K562 (cell line): ENCODE measurements around the gene ISCA1. TPM values are rescaled to one million over a fixed set of nuclear protein-coding genes. Genes with fewer than 3 reads are reported as not detected.
A peak's percentile ranks its signal among the peaks of the same experiment; 100 is the strongest.

ENCODE experiments used
- ATAC-seq: fragments of 200-7000 bp; cut with Tn5 transposase; 3 replicates; pipeline ENCODE4 v1.9.1; 2020; ENCODE audit warnings: moderate library complexity
- BruUV-seq: library from RNA; stranded (reverse); fragments of 400-500 nt; replicated peaks from 2 replicates; lab custom pipeline; 2021; lab: Mats Ljungman, UMichigan
- CTCF ChIA-PET: fragments of 300-600 bp; formaldehyde crosslinking; extraction: SDS; loops from one replicate; lab custom pipeline; 2021; ENCODE audit warnings: low intra/inter-chr PET ratio; lab: Yijun Ruan, JAX
- POLR2A ChIA-PET: fragments of 300-600, 350-650 bp; sonication (Branson Sonifier 250); formaldehyde crosslinking; extraction: SDS; loops from one replicate; lab custom pipeline; 2021; ENCODE audit warnings: antibody characterized with exemption, inconsistent platforms; lab: Yijun Ruan, JAX
- DNase-seq, 4 experiments: peaks; one replicate each; pipeline versions ENCODE4 v3.0.0 to v3.0.0-alpha.2; 2011 to 2018; ENCODE audit warnings: low spot score in 3 of 4, mixed read lengths in 3 of 4; ENCODE audit errors: extremely low read depth in 1 of 4
- FAIRE-seq: peaks from 2 replicates; lab custom pipeline; 2011; peaks lifted over from hg19 to GRCh38; lab: Jason Lieb, UNC
- H2AFZ ChIP-seq: 2 replicates; pipeline ENCODE4 v1.6.0; 2011; ENCODE audit warnings: low read depth, low read length, control low read depth, inconsistent platforms
- H3K27ac ChIP-seq: fragments of 200-600 bp; 3 replicates; pipeline ENCODE4 v1.8.0; 2011; ENCODE audit warnings: low read depth, mild to moderate bottlenecking, control low read depth, inconsistent platforms, low read length, moderate library complexity, mixed read lengths; ENCODE audit errors: extremely low read depth
- H3K27me3 ChIP-seq, 2 experiments: fragments of 300-600 bp in 1 of 2; 2 replicates in 1 of 2; 3 replicates in 1 of 2; pipeline versions ENCODE4 v1.6.0 to v1.8.0; 2011; ENCODE audit warnings: inconsistent platforms in 2 of 2, low read length in 2 of 2, mild to moderate bottlenecking in 1 of 2, mixed read lengths in 1 of 2, moderate library complexity in 1 of 2; ENCODE audit not compliant: control insufficient read depth in 2 of 2, insufficient read depth in 2 of 2
- H3K36me3 ChIP-seq: fragments of 300-600 bp; 3 replicates; pipeline ENCODE4 v1.8.0; 2011; ENCODE audit warnings: mild to moderate bottlenecking, low read length, inconsistent platforms; ENCODE audit not compliant: control insufficient read depth, insufficient read depth
- H3K4me1 ChIP-seq, 2 experiments: fragments of 200-600 bp in 1 of 2; replicated peaks in 1 of 2; 2 replicates in 1 of 2; 3 replicates in 1 of 2; pipeline versions ENCODE4 v1.5.1 to v1.8.0; 2011; ENCODE audit warnings: inconsistent platforms in 2 of 2, low read length in 2 of 2, mild to moderate bottlenecking in 1 of 2, mixed read lengths in 1 of 2, moderate library complexity in 1 of 2; ENCODE audit not compliant: control insufficient read depth in 2 of 2, insufficient read depth in 2 of 2
- H3K4me2 ChIP-seq: 2 replicates; pipeline ENCODE4 v1.6.1; 2011; ENCODE audit warnings: low read length, control low read depth, inconsistent platforms, mixed read lengths; ENCODE audit not compliant: insufficient read depth
- H3K4me3 ChIP-seq: fragments of 200-600 bp; sonication (generic), shearing (Covaris generic); 2 replicates; pipeline ENCODE4 v1.5.1; 2016; ENCODE audit warnings: control low read depth, inconsistent platforms
- H3K79me2 ChIP-seq: fragments of 200-600 bp; 3 replicates; pipeline ENCODE4 v1.8.0; 2011; ENCODE audit warnings: low read length, inconsistent platforms; ENCODE audit not compliant: control insufficient read depth, insufficient read depth
- H3K9ac ChIP-seq, 2 experiments: 2 replicates each; pipeline versions ENCODE4 v1.6.0 to v1.6.1; 2011; ENCODE audit warnings: low read depth in 2 of 2, low read length in 2 of 2, control low read depth in 1 of 2, inconsistent platforms in 1 of 2, mild to moderate bottlenecking in 1 of 2, mixed read lengths in 1 of 2; ENCODE audit not compliant: insufficient read depth in 1 of 2
- H3K9me1 ChIP-seq: one replicate; pipeline ENCODE4 v1.6.0; 2011; ENCODE audit warnings: inconsistent platforms, mild to moderate bottlenecking, low read length, moderate library complexity; ENCODE audit not compliant: control insufficient read depth, insufficient read depth
- H3K9me3 ChIP-seq: replicated peaks from 2 replicates; pipeline ENCODE4 v1.5.1; 2011; ENCODE audit warnings: low read depth, low read length, inconsistent platforms; ENCODE audit not compliant: control insufficient read depth, insufficient read depth
- H4K20me1 ChIP-seq: replicated peaks from 2 replicates; pipeline ENCODE4 v1.6.1; 2011; ENCODE audit warnings: low read length, inconsistent platforms, mixed read lengths; ENCODE audit not compliant: control insufficient read depth, insufficient read depth
- FOXJ3 ChIP-seq: sonication (generic); formaldehyde crosslinking; IDR thresholded peaks from 2 replicates; pipeline ENCODE4 v1.4.0; 2020; ENCODE audit warnings: mild to moderate bottlenecking, missing genetic modification reagents
- PCBP1 ChIP-seq: fragments of 200-400 bp; formaldehyde crosslinking; IDR thresholded peaks from 2 replicates; pipeline ENCODE4 v1.6.1; 2018; ENCODE audit warnings: mild to moderate bottlenecking, low read depth, low read length; ENCODE audit not compliant: poor library complexity, severe bottlenecking
- RAD21 ChIP-seq, 2 experiments: fragments of 250-450 bp in 1 of 2; fragments of 450-650 bp in 1 of 2; sonication (Bioruptor Pico) in 1 of 2; formaldehyde crosslinking in 1 of 2; IDR thresholded peaks in 1 of 2; conservative IDR thresholded peaks in 1 of 2; 2 replicates each; pipeline versions ENCODE4 v1.4.0 to v1.8.0; 2020 to 2022; ENCODE audit warnings: mild to moderate bottlenecking in 2 of 2, moderate library complexity in 1 of 2
- YBX1 ChIP-seq: fragments of 450-650 bp; IDR thresholded peaks from 2 replicates; pipeline ENCODE4 v1.7.1; 2016; ENCODE audit warnings: mild to moderate bottlenecking
- WGBS: fragments of 100-300 bp; shearing (Covaris generic); methylation state at CpG from one replicate; pipeline ENCODE4 v1.1.6; 2016; ENCODE audit warnings: low coverage, mixed read lengths; ENCODE audit not compliant: insufficient coverage; ENCODE audit errors: missing lambda C conversion rate; 5-methylcytosine and 5-hydroxymethylcytosine counted together
- in situ Hi-C: fragments of 300-500 bp; cut with MboI; formaldehyde crosslinking; loops from 4 replicates; pipeline ENCODE4 v1.15.0; 2018; ENCODE audit warnings: inconsistent platforms, mixed read lengths
- intact Hi-C: fragments of 100-400 bp; cut with micrococcal nuclease; formaldehyde crosslinking; loops from 2 replicates; pipeline ENCODE4 v1.14.2; 2022
- polyA plus RNA-seq, 8 experiments: library from polyadenylated mRNA; depleted of rRNA in 4 of 8; stranded (reverse) in 5 of 8; unstranded in 3 of 8; fragments of >200 nt; fragmentation: Nextera tagmentation in 2 of 8; fragmentation: Illumina TruSeq in 1 of 8; extraction: Ambion mirVana in 2 of 8; extraction: Trizol in 1 of 8; gene quantifications; 2 replicates each; pipeline versions ENCODE4 v1.2.1 to v1.2.3, GENCODE V29; 2011 to 2014; ENCODE audit warnings: inconsistent platforms in 1 of 8, missing spikeins in 1 of 8
- total RNA-seq, 7 experiments: library from RNA; depleted of rRNA in 6 of 7; stranded (reverse); fragments of >200 nt in 6 of 7; fragmentation: Illumina TruSeq in 2 of 7; extraction: Trizol in 2 of 7; gene quantifications; 2 replicates each; pipeline versions ENCODE4 v1.2.1 to v1.2.3, GENCODE V29; 2011 to 2021; ENCODE audit warnings: low replicate concordance in 1 of 7
- TF ChIP-seq, protein P1 (sequence below), 3 experiments: IDR thresholded peaks in 2 of 3; conservative IDR thresholded peaks in 1 of 3; 2 replicates each; pipeline ENCODE4 v1.5.1; 2011 to 2012; ENCODE audit warnings: low read length in 3 of 3, mild to moderate bottlenecking in 3 of 3, control low read depth in 2 of 3, improper control_type of control experiment in 1 of 3, inconsistent platforms in 1 of 3, low read depth in 1 of 3, mixed read lengths in 1 of 3, moderate library complexity in 1 of 3; ENCODE audit not compliant: insufficient read depth in 2 of 3
- TF ChIP-seq, protein P2 (sequence below), 2 experiments: fragments of 450-650 bp; IDR thresholded peaks; 2 replicates each; pipeline ENCODE4 v1.6.1; 2016; ENCODE audit warnings: mild to moderate bottlenecking in 2 of 2, borderline replicate concordance in 1 of 2, low read depth in 1 of 2, moderate library complexity in 1 of 2
- TF ChIP-seq, protein P3 (sequence below), 2 experiments: fragments of 150-350 bp in 1 of 2; IDR thresholded peaks; 2 replicates each; pipeline ENCODE4 v1.6.1; 2012 to 2016; ENCODE audit warnings: low read depth in 2 of 2, low read length in 2 of 2, mild to moderate bottlenecking in 1 of 2, moderate library complexity in 1 of 2

ISCA1 gene
- total and polyA plus RNA-seq, 9 of the 15 experiments (the other 6 are each of a cell fraction or from before 2014, with no cell fraction given): 6.5 to 27.1 (median 20.0) TPM

DNA sequence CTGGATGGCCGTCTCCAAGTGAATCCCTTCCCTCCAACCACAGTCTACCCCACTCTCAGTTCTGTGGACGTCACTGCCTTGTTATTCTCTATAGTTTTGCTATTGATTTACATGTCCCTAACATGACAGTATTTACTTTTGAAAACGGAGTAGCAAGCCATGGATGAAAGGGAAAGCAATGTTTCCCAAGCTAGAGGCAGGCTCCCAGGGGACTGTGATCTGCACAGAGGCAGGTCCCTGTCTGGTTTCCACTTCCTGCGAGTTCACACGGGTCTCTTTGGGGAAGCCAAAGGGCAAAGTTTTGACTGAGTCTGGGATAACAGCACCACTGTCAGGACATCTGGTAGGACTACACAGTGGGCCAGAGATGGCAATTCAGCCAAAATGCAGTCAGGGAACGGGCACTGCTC is 35.6 kb downstream of the ISCA1 start:
- ChIA-PET CTCF (no interaction called here), POLR2A (no interaction called here)
- no peaks in the 10 kb centered on the region for H3K4me1 ChIP-seq
- H3K27ac ChIP-seq: no peak overlapping the region
- H2AFZ ChIP-seq: no peak overlapping the region
- H3K9me3 ChIP-seq: no peaks in the 10 kb centered on the region
- H3K4me3 ChIP-seq: no peak overlapping the region
- H3K9ac ChIP-seq: no peak overlapping the region
- peak in 1 of 4 experiments; percentile 5 for DNase-seq
- TF ChIP-seq YBX1 (no peak), PCBP1 (no peak), RAD21 (CRISPR knock-in tag; conservative IDR thresholded peaks at IDR 0.05 in 1 of 2, IDR thresholded peaks at IDR 0.05 in 1 of 2) (peak in 1 of 2 experiments; percentile 29; a peak in 2 of 4 replicates), FOXJ3 (no peak)
- TF ChIP-seq, protein P1, sequence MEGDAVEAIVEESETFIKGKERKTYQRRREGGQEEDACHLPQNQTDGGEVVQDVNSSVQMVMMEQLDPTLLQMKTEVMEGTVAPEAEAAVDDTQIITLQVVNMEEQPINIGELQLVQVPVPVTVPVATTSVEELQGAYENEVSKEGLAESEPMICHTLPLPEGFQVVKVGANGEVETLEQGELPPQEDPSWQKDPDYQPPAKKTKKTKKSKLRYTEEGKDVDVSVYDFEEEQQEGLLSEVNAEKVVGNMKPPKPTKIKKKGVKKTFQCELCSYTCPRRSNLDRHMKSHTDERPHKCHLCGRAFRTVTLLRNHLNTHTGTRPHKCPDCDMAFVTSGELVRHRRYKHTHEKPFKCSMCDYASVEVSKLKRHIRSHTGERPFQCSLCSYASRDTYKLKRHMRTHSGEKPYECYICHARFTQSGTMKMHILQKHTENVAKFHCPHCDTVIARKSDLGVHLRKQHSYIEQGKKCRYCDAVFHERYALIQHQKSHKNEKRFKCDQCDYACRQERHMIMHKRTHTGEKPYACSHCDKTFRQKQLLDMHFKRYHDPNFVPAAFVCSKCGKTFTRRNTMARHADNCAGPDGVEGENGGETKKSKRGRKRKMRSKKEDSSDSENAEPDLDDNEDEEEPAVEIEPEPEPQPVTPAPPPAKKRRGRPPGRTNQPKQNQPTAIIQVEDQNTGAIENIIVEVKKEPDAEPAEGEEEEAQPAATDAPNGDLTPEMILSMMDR (IDR thresholded peaks at IDR 0.05 in 2 of 3, conservative IDR thresholded peaks at IDR 0.05 in 1 of 3; ENCODE audit: insufficient read depth in 2 of 3, low read depth in 1 of 3, low read length in 3 of 3): no peak; a peak in 1 of 6 replicates
- TF ChIP-seq, protein P2, sequence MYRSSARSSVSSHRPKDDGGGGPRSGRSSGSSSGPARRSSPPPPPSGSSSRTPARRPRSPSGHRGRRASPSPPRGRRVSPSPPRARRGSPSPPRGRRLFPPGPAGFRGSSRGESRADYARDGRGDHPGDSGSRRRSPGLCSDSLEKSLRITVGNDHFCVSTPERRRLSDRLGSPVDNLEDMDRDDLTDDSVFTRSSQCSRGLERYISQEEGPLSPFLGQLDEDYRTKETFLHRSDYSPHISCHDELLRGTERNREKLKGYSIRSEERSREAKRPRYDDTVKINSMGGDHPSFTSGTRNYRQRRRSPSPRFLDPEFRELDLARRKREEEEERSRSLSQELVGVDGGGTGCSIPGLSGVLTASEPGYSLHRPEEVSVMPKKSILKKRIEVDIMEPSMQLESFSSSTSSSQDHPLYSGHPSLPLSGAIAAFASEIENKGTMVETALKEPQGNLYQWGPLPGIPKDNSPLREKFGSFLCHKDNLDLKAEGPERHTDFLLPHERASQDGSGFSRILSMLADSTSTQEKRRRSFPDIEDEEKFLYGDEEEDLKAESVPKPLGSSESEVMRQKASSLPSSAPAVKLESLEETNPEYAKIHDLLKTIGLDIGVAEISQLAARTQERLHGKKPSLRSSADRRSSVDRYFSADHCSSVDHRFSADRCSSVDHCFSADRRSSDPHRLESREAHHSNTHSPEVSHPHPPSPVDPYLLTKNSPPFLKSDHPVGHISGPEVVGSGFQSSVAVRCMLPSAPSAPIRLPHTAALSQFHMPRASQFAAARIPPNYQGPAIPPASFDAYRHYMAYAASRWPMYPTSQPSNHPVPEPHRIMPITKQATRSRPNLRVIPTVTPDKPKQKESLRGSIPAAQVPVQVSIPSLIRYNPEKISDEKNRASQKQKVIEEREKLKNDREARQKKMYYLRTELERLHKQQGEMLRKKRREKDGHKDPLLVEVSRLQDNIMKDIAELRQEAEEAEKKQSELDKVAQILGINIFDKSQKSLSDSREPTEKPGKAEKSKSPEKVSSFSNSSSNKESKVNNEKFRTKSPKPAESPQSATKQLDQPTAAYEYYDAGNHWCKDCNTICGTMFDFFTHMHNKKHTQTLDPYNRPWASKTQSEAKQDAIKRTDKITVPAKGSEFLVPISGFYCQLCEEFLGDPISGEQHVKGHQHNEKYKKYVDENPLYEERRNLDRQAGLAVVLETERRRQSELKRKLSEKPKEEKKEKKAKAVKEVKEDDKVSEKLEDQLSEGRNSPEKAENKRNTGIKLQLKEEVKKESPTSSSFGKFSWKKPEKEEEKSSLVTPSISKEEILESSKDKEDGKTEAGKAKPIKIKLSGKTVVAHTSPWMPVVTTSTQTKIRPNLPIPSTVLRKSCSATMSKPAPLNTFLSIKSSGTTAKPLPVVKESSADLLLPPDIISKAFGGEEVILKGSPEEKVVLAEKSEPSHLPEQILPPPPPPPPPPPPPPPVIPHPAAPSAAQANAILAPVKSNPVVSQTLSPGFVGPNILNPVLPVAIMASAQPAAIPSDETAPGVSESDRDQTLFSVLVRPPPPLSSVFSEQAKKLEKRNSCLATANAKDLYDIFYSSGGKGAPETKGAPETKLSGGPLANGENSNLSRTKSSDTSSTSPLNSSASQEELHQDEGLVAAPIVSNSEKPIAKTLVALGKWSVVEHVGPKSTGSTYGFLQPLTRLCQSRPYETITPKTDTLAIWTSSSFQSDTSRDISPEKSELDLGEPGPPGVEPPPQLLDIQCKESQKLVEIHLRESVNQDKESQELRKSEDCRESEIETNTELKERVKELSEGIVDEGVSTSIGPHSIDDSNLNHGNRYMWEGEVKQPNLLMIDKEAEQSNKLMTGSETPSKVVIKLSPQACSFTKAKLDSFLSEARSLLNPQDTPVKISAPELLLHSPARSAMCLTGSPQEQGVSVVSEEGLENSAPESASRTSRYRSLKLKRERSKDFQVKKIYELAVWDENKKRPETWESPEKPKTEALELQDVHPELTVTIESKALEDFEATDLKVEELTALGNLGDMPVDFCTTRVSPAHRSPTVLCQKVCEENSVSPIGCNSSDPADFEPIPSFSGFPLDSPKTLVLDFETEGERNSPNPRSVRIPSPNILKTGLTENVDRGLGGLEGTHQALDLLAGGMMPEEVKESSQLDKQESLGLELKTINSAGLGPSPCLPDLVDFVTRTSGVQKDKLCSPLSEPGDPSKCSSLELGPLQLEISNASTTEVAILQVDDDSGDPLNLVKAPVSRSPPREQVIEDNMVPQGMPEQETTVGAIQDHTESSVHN (IDR thresholded peaks at IDR 0.05; ENCODE audit: borderline replicate concordance in 1 of 2, low read depth in 1 of 2): no peak
- TF ChIP-seq, protein P3, sequence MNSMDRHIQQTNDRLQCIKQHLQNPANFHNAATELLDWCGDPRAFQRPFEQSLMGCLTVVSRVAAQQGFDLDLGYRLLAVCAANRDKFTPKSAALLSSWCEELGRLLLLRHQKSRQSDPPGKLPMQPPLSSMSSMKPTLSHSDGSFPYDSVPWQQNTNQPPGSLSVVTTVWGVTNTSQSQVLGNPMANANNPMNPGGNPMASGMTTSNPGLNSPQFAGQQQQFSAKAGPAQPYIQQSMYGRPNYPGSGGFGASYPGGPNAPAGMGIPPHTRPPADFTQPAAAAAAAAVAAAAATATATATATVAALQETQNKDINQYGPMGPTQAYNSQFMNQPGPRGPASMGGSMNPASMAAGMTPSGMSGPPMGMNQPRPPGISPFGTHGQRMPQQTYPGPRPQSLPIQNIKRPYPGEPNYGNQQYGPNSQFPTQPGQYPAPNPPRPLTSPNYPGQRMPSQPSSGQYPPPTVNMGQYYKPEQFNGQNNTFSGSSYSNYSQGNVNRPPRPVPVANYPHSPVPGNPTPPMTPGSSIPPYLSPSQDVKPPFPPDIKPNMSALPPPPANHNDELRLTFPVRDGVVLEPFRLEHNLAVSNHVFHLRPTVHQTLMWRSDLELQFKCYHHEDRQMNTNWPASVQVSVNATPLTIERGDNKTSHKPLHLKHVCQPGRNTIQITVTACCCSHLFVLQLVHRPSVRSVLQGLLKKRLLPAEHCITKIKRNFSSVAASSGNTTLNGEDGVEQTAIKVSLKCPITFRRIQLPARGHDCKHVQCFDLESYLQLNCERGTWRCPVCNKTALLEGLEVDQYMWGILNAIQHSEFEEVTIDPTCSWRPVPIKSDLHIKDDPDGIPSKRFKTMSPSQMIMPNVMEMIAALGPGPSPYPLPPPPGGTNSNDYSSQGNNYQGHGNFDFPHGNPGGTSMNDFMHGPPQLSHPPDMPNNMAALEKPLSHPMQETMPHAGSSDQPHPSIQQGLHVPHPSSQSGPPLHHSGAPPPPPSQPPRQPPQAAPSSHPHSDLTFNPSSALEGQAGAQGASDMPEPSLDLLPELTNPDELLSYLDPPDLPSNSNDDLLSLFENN (IDR thresholded peaks at IDR 0.05; ENCODE audit: low read depth in 2 of 2, low read length in 2 of 2): no peak
- ATAC-seq: peak; percentile 61
- H3K9me1 ChIP-seq: no peaks in the 10 kb centered on the region
- no peak overlapping the region for H3K4me2 ChIP-seq
- no TSS peak for BruUV-seq
- H3K79me2 ChIP-seq: no peaks in the 10 kb centered on the region
- H4K20me1 ChIP-seq: no peaks in the 10 kb centered on the region
- FAIRE-seq: no peak
- intact Hi-C loops (no loop called here), in situ Hi-C loops (loop anchor here (25.0 kb wide), 1 partner anchor 434 kb away; no protein-coding TSS in a partner anchor)
- 4% methylated on average over 6 of the region's 6 CpGs for whole genome bisulfite sequencing
- H3K36me3 ChIP-seq: no peaks in the 10 kb centered on the region
- no peaks in the 10 kb centered on the region for H3K27me3 ChIP-seq
